ENCODE data around the gene SHROOM2.

- TF ChIP-seq ISL1 (CRISPR knock-in tag; IDR thresholded peaks at IDR 0.05) (no peak), CREB5 (CRISPR knock-in tag; IDR thresholded peaks at IDR 0.05; ENCODE audit: low read depth) (no peak), TCF4 (CRISPR knock-in tag; IDR thresholded peaks at IDR 0.05; ENCODE audit: borderline replicate concordance) (no peak), ZNF70 (CRISPR knock-in tag; IDR thresholded peaks at IDR 0.05) (no peak), CSDC2 (CRISPR knock-in tag; IDR thresholded peaks at IDR 0.05) (no peak), BACH2 (CRISPR knock-in tag; IDR thresholded peaks at IDR 0.05; ENCODE audit: borderline replicate concordance) (no peak), ESRRG (CRISPR knock-in tag; IDR thresholded peaks at IDR 0.05) (no peak), SNAI2 (CRISPR knock-in tag; IDR thresholded peaks at IDR 0.05) (no peak), GLIS3 (CRISPR knock-in tag; IDR thresholded peaks at IDR 0.05) (no peak), ZNF565 (CRISPR knock-in tag; conservative IDR thresholded peaks at IDR 0.05; ENCODE audit: low read depth) (no peak), ARNTL (CRISPR knock-in tag; IDR thresholded peaks at IDR 0.05; ENCODE audit: borderline replicate concordance, low read depth) (no peak), OSR1 (CRISPR knock-in tag; IDR thresholded peaks at IDR 0.05) (no peak)
- TF ChIP-seq, protein P1, sequence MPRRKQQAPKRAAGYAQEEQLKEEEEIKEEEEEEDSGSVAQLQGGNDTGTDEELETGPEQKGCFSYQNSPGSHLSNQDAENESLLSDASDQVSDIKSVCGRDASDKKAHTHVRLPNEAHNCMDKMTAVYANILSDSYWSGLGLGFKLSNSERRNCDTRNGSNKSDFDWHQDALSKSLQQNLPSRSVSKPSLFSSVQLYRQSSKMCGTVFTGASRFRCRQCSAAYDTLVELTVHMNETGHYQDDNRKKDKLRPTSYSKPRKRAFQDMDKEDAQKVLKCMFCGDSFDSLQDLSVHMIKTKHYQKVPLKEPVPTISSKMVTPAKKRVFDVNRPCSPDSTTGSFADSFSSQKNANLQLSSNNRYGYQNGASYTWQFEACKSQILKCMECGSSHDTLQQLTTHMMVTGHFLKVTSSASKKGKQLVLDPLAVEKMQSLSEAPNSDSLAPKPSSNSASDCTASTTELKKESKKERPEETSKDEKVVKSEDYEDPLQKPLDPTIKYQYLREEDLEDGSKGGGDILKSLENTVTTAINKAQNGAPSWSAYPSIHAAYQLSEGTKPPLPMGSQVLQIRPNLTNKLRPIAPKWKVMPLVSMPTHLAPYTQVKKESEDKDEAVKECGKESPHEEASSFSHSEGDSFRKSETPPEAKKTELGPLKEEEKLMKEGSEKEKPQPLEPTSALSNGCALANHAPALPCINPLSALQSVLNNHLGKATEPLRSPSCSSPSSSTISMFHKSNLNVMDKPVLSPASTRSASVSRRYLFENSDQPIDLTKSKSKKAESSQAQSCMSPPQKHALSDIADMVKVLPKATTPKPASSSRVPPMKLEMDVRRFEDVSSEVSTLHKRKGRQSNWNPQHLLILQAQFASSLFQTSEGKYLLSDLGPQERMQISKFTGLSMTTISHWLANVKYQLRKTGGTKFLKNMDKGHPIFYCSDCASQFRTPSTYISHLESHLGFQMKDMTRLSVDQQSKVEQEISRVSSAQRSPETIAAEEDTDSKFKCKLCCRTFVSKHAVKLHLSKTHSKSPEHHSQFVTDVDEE (CRISPR knock-in tag; IDR thresholded peaks at IDR 0.05) = no peak
- TF ChIP-seq, protein P2, sequence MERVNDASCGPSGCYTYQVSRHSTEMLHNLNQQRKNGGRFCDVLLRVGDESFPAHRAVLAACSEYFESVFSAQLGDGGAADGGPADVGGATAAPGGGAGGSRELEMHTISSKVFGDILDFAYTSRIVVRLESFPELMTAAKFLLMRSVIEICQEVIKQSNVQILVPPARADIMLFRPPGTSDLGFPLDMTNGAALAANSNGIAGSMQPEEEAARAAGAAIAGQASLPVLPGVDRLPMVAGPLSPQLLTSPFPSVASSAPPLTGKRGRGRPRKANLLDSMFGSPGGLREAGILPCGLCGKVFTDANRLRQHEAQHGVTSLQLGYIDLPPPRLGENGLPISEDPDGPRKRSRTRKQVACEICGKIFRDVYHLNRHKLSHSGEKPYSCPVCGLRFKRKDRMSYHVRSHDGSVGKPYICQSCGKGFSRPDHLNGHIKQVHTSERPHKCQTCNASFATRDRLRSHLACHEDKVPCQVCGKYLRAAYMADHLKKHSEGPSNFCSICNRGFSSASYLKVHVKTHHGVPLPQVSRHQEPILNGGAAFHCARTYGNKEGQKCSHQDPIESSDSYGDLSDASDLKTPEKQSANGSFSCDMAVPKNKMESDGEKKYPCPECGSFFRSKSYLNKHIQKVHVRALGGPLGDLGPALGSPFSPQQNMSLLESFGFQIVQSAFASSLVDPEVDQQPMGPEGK (CRISPR knock-in tag; IDR thresholded peaks at IDR 0.05; ENCODE audit: borderline replicate concordance) = no peak
Observed at GRCh38 chrX:9765737-9766097, 20.5 kb upstream of the SHROOM2 start, which contains the start of gene GPR143.

Data from SK-N-SH treated with all-trans-retinoic acid at 6 μM for 48 hours (cell line).